ENCODE measurements around the gene CGGBP1.
"Not testable (repeated sequence)": the region's sequence is repeated elsewhere in the genome, so short reads cannot be mapped to it uniquely, and the experiment has no call there.

CGGBP1 gene

DNA sequence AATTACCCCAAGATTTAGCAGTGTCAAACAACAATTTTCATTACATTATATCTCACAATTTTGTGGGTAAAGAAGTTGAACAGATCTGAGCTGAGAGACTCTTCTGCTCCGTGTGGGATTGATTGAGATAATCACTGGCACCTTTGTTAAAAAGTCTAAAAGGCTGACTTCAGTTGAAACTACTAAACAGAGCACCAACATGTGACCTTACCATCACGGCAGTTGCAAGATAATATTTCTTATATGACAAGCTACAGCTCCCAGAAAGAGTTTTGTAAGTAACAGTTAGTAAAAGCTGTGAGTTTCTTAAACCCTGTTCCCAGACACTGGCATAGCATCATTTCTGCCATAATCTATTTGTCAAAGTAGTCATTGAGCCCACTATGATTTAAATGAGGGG lies 25.0 kb downstream of the CGGBP1 start:
- DNase-seq = no peak

GRCh38 chr3:88033079-88033478 lies 25.7 kb downstream of the CGGBP1 start:
- DNase-seq = no peak

GRCh38 chr3:88032245-88032644 lies 26.6 kb downstream of the CGGBP1 start:
- DNase-seq = no peak

DNA sequence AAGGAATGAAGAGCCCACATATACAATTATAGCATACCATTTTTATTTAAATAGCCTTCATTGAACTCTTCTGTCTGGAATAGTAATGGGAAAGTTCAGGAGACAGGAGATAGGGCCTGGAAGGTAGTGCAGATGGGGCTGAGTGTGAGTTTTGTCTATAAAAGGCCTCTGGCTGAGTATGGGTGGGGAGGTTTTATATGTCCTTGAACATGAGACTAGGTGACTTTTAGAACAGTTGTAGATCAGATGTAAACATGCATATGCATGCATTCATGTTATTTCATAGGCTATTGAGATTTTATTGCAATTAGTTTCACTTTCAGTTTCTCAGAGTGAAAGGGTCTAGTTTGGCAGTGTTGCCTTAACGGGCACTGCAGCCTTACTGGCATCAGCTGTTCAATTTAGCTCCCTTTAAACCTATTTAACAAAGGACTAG lies 27.1 kb downstream of the CGGBP1 start:
- DNase-seq = peak; percentile 23

DNA sequence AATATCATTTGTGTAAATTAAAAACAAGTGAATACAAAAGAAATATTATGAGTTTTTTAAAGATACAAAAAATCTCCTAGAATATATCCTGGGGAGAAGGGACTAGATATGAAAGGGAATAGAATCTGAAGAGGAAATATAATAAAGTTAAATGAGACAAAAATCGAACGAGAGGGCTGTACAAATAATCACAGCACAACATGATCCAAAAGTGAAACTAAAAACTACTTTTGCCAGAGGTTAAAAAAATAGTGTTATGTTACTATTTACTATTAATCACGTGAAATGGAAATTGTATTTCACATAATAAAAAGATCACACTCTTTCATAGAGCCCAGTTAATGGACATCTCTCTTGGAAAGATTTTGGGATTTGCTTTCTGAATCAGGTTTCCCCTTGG lies 28.6 kb downstream of the CGGBP1 start:
- no peak for DNase-seq

GRCh38 chr3:88028876-88029275 lies 29.9 kb downstream of the CGGBP1 start:
- DNase-seq = no peak

GRCh38 chr3:88025001-88025552 lies 33.7 kb downstream of the CGGBP1 start:
- no peak for DNase-seq

- DNase-seq = peak; percentile 38
Observed at GRCh38 chr3:88019024-88019423, 39.8 kb downstream of the CGGBP1 start.

- DNase-seq = not testable (repeated sequence)
Observed at GRCh38 chr3:88015656-88016055, 43.1 kb downstream of the CGGBP1 start.

DNA sequence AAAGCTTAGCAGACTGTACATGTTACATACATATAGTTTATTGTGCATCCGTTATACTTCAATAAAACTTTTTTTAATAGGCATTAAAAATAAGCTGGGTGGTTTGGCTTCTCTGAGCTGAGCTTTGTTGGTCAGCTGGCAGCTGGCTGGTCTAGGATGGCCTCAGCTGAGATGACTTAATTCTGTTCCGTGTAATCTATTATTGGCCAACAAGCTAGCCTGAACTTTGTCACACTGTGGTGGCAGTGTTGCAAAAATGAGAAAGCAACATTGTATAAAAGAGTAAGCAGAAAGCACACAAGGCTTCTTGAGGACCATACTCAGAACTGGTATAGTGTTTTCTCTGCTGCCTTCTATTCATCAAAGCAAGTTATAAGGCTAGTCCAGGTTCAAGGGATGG lies 45.2 kb downstream of the CGGBP1 start:
- DNase-seq = no peak

DNA sequence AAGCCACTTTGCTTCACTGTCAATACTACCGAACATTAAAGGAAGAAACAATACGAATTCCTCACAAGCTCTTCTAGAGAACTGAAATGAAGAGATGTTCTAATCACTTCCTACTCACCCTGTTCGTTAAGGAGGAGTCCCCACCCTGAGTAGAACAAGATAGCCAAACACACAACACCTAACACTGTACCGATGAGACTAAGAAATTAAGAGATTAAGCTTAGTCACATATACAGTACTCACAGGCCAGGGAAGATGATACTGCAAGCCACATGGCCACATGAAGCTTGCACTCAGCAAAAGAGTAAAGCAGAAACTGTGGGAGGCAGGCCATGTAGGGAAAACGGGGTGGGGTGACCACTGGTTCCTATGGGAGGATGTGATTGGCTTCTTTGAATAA lies 48.0 kb downstream of the CGGBP1 start:
- DNase-seq = no peak

DNA sequence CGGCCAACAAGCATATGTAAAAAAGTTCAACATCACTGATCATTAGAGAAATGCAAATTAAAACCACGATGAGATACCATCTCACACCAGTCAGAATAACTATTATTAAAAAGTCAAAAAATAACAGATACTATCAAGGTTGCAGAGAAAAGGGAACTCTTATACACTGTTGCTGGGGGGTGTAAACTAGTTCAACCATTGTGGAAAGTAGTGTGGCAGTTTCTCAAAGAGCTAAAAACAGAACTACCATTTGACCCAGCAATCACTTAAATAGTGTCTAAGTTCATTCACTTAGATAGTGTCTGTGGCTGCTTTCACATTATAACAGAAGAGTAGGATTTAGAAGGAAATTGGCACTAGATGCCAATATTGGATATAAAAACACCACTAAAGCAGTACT lies 49.7 kb downstream of the CGGBP1 start:
- no peak for DNase-seq

- no peak for DNase-seq
Observed at GRCh38 chr3:88005066-88005465, 53.7 kb downstream of the CGGBP1 start.

DNA sequence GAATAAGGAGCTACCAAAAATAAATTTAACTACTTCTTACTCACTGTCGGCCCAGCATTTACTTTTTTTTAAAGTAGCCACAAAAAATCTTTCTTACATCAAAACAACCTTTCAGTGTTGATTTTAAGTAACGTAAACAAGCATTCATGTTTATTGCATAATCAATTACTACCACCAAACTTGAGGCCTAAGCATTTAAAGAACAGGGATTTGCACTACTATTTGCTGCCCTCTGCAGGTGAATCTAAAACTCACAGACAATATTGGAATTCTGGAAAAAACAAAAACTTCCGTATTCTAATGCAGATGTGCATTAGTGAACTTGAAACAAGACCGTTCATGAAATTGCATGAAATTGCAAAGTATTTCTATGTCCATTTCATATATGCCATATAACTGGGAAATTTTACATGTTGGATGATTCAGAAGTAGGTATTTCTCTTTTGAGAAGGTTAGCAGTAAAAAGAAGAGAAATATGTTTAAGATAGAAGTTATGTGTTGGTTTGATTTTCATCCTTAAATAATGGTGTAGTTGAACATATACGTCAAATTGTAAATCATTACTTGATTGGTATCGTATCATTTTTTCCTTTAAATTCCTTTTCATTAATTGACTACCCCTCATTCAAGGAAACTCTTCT lies 55.6 kb downstream of the CGGBP1 start:
- peak; percentile 16 for DNase-seq

DNA sequence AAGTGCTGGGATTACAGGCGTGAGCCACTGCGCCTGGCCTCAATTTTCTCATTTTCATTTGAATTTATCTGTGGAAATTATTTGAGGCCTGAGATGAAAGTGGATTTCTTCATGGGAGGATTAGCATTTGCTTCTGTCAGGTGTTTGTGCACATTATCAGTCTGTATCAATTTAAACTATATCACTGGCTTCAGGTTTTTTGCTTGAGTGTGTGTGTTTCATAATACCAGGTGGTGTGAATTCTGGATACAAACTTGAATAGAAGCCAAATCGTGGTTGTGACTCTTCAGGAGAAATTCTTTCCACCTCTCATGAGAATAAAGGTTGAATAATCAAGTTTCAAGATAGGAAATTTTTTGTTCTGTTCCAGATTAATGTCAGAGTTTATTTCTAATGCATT lies 56.4 kb downstream of the CGGBP1 start:
- DNase-seq = no peak
